NCI-H146 (cell line): ENCODE data around the gene RREB1.
A peak's percentile ranks its signal among the peaks of the same experiment; 100 is the strongest.

Source experiments
- DNase-seq: peaks from one replicate; lab custom pipeline; 2025; lab: John Stamatoyannopoulos, UW

The RREB1 gene, protein sequence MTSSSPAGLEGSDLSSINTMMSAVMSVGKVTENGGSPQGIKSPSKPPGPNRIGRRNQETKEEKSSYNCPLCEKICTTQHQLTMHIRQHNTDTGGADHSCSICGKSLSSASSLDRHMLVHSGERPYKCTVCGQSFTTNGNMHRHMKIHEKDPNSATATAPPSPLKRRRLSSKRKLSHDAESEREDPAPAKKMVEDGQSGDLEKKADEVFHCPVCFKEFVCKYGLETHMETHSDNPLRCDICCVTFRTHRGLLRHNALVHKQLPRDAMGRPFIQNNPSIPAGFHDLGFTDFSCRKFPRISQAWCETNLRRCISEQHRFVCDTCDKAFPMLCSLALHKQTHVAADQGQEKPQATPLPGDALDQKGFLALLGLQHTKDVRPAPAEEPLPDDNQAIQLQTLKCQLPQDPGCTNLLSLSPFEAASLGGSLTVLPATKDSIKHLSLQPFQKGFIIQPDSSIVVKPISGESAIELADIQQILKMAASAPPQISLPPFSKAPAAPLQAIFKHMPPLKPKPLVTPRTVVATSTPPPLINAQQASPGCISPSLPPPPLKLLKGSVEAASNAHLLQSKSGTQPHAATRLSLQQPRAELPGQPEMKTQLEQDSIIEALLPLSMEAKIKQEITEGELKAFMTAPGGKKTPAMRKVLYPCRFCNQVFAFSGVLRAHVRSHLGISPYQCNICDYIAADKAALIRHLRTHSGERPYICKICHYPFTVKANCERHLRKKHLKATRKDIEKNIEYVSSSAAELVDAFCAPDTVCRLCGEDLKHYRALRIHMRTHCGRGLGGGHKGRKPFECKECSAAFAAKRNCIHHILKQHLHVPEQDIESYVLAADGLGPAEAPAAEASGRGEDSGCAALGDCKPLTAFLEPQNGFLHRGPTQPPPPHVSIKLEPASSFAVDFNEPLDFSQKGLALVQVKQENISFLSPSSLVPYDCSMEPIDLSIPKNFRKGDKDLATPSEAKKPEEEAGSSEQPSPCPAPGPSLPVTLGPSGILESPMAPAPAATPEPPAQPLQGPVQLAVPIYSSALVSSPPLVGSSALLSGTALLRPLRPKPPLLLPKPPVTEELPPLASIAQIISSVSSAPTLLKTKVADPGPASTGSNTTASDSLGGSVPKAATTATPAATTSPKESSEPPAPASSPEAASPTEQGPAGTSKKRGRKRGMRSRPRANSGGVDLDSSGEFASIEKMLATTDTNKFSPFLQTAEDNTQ (N-terminal part only)

DNA sequence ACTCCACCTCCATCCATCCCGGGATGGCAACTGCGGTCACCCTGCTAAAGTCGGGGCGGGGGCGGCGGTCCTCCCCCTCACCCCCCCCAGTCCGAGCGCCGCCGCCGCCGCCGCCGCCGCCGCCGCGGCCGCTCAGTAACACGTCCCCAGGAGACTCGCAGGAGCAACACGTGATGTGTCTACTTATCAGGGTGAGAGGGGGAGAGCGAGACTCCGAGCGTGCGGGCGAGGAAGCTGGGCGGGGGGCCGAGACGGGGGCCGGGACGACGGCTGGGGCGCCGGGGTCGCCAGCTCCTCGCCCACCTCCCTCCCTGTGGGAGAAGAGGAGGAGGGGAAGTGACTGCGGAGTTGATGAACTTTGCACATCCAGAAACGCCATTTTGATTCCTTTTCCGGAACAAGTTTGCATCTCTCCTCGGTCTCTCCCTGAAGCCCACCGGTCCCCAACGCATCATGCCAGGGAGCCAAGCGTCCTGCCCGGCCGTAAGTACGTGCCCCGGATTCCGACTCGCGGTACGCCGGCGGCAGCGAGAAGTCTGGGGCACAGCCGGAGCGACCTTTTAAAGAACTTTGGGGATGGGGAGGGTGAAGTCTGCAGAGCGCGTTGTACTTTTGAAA lies at the start of gene RREB1:
Gene RREB1, plus strand, starts transcription at position 384 of the 618 bp plus-strand sequence. CDS start 73,951 bp downstream, outside the sequence.
- peak; percentile 56 for DNase-seq

DNA sequence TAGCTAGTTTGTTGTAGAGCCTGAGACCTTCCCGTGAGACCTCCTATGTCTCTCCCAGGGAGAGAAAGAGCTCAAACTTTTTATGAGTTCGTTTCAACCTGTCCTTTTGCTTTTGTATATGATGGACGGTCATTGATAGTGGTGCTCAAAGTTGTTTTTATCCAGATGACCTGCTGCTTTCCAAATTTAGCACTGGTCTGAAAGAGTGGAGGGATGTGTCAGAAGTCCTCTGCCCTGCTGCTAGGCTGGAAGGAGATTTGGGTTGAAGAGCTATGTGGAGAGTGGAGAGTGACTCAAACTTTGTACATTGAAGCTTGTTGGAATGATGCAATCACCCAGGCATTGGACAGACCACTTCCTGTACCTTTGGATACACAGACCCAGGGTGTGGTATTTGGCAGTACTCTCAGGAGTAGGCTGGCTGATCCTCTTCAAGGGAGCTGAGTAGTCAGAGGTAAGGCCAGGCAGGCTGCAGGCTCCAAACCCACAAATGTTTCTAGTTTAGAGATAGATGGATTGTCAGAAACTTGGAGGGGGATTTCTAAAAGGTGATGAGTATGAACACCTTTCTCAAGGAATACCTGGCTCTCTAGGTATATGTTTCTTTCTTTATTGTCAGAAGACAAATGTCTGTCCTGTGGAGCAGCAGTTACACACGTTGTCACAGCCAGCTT lies 49.4 kb upstream of the RREB1 start:
- DNase-seq: no peak

DNA sequence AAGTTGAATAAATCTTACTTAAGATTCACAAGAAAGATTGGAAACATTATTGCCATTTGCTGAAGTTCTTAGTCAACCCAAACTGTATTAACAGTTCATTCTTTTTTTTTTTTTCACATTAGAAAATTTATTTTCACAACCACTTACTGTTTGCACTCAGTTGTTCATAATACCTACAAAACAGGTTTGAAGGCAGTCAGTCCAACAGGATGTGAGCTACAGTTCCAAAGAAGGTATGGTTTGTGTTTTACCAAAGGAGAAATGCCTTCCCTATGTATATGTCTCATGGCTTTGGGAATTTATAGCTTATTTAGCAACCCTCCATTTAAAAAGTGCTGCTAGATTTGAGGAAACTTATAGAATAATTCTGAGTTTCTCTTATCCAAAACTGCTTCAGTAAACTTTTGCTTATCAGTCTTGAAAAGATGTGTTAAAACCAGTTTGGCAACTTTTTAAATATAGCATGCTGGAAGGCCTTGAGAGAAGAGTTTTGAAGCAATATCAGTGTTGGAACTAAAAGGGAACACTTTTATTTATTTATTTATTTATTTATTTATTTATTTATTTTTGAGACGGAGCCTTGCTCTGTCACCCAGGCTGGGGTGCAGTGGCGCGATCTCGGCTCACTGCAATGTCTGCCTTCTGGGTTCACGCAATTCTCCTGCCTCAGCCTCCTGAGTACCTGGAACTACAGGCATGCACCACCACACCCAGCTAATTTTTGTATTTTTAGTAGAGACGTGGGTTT lies 46.8 kb upstream of the RREB1 start:
- DNase-seq: no peak

DNA sequence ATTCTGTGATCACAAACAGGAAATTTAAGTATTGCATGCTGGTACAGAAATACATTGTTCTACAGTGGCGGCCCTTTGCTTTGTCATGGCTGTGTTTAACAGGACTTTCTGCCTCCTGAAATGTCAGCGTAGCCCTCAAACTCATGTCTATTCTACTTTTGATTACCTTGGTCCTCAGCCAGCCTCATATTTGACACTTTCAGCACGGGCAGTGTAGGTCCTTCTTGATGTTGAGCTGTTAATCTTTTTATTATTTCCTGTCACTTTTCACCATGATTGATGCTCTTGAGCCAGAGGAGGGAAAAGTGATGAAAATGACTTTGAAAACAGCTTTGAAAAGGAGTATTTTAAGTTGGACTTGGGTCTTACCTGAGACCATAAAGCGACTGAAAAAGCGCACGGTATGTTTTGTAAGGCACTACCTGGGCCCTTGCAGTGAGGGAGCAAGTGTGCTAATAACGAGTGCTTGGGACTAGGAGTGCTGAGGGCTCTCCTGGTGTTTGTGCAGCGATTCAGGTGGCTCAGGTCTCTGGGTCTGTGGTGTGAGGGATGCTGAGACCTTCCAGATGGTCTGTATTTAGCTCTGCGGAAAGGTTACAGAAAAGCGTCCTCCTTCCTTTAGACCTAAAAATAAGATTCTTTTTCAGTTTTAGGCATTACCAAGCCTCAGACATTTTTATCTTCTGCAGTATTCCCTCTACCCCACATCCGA lies 45.2 kb upstream of the RREB1 start:
- no peak for DNase-seq

DNA sequence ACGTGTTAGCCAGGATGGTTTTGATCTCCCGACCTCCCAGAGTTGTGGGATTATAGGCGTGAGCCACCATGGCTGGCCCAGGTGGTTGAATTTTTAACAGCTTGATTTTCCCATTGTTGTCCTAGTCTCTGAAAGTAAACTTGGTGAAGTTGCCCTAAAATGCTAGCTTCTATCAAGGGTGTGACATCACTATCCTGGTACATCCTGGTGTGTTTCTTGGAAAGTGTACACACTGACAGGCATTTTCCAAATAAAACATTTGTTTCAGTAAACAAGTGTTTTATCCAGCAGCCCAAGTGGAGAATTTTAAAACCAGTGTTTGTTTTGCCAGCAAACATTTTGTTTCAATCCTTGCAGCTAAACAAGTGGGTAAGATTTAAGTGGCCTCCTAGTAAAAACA lies 40.5 kb upstream of the RREB1 start:
- no peak for DNase-seq

DNA sequence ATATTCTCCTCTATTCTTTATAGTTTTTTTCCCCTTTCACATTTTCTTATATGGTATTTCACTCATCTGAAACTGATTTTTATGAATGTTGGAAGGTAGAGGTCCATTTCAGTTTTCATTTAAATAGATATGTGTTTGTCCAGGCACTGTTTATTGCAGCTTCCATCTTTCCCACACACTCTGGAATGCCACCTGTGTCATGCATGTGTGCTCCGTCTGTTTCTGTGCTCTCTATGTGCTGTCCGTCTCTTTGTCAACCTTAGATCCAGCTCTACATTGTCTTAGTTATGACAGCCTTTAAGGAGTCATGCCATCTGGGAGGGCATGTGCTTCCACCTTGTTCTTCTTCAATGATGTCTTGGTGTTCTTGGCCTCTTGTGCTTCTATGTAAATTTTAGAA lies 36.4 kb upstream of the RREB1 start:
- no peak for DNase-seq

DNA sequence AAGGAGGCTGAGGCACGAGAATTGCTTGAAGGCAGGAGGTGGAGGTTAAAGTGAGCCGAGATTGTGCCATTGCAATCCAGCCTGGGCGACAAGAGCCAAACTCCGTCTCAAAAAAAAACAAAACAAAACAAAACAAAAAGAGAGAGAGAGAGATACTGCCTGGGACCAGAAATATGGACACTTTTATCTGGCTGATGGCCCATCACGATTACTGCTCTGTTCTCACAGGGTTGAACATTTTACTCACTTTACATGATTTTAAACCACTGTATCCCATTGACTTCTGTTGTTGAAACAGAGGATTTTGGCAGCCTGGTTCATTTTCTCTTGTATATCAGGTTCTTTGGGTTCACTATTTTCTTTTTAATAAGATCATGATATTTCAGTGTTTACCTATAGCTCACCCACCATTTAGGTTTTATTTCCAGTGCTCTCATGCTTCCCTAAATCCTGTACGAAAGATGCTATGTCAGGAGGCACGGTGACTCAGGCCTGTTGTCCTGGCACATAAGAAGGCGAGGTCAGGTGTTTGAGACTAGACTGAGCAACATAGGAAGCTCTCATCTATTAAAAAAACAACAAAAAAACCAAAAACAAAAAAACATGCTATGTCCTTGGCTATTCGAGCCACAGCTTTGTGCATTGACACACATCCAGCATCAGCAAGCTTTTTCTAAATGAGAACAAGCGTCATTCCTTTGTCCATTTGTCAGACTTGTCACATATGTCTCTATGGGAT lies 34.5 kb upstream of the RREB1 start:
- DNase-seq: no peak

DNA sequence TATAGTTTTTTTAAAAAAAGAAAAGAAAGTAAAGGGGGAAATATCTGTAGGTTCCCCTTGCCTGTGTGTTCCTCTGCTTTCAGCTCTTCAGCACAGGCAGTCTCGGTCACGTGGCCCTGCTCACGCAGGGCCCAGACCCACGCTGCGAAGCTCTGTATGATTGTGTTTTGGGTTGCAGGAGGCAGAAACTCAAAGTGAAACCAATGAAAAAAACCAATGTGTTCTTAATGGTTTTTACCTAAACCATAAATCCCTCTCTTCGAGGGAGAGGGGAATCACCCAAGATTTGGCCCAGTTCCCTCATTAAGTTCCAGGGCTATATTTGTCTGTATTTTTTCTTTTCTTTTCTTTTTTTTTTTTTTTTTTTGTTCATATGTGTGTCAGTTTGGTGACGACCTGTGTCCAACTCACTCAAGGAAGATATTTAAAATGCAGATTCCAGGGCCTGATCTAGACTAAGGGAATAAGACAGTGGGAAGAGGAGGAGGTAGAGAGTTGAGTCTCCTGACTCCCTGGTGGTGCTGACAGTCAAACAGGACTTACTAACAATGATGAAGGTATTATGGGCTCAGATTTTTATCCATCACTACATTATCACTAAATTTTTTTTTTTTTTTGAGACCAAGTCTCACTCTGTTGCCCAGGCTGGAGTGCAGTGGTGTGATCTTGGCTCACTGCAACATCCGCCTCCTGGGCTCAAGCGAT lies 33.8 kb upstream of the RREB1 start:
- no peak for DNase-seq

DNA sequence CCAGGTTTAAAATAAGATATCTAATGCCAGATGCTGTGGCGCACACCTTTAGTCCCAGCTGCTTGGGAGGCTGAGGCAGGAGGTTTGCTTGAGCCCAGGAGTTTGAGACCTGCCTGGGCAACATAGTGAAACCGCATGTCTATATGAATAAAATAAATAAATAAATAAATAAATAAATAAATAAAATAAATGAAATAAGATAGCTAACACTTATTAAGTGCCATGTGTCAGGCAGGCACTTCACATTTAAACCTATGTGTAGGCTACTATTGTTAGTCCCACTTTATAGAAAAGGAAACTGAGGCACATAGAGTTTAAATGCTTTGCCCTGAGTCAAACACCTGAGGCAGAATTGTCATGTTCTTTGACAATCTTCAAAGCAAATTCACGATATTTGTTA lies 32.9 kb upstream of the RREB1 start:
- no peak for DNase-seq

DNA sequence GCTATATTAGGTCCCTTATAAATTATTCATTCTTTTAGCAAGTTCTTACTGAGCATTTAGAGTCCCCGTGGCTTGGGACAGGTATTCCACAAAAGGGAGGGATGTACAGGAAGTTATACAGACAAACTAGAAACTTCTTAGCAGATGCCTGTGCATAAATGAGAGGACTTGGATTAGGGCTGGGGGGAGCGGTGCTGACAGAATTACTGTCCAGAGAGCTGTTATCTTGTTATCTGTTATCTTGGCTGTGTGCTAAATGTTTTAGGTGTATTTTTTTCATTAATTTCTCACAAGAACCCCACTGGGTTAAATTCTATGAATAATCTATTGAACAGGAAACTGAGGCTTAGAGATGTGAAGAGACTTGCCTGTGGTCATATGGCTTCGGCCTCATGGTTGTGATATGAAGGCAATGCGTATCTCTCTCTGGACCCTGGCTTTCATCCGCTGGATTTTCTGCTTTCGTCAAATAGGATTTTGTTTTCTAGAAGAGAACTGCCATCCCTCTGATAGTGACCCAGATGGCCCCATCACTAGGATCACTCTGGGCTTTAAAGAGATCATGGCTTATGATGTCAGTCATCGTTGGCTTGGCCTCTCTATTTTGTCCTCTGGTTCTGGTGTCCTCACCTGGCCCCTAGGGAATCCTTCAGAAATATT lies 32.3 kb upstream of the RREB1 start:
- DNase-seq: no peak

DNA sequence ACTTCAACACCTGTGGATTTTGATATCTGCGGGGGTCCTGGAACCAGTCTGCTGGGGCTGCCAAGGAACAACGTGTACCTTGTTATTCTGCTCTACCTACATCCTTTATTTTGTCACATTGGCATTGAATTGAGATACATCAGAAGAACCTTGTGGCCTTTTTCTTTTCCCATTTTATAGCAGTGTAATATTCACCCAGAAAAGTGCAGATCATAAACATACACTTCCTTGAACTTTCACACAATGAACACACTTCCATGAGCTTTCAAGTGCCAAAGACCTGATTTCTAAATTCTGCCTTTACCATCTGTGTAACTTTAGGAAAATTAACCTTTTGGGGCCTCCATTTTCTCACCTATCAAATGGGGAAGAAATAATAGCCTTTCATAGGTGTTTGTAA lies 29.9 kb upstream of the RREB1 start:
- DNase-seq: no peak

DNA sequence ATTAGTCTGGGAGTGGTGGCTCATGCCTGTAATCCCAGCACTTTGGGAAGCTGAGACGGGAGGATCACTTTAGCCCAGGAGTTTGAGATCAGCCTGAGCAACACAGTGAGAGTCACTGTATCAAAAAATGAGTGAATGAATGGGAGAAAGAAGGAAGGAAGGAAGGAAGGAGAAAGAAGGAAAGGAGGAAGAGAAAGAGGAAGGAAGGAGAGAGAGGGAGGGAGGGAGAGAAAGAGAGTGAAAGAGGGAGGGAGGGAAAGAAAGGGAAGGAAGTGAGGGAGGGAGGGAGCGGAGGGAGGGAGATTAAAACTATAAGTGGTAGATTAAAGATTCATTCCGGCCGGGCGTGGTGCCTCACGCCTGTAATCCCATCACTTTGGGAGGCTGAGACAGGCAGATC lies 28.9 kb upstream of the RREB1 start:
- DNase-seq: no peak

DNA sequence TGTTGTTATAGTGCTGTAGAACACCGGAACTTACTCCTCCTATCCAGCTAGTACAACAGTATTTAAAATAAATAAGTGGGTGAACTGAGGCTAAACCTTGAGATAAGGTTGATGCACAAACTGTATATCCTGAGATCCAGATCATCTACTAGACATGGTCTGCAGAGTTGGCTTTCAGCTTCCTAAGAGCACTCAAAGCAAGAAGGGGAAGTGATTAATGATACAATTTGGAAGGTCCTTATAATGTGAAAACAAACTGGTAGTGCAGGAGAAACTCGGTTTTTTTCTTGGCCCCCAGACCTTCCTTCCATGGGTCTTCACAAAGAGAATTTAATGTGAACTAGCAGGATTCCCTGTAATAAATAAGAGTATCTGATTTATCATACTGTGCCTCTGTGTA lies 27.4 kb upstream of the RREB1 start:
- DNase-seq: no peak

DNA sequence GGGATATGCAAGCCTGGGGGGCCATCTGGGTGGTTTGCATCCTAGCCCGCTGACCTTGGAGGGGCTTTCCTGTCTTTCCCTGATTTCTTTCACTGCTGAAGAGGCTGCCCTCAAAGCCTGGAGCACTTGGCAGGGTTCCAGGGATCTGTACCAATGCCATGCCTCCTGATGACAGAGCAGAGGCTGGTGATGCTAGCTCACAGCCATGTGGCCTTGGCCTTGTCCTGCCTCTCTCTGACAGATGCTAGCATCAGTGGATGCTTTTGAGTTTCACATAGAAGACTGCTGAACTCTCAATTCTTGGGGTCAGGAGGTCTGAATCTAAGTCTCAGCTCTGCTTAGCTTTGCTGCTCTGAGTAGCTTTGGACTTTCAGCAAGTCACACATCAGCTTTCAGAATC lies 21.9 kb upstream of the RREB1 start:
- DNase-seq: peak; percentile 5

DNA sequence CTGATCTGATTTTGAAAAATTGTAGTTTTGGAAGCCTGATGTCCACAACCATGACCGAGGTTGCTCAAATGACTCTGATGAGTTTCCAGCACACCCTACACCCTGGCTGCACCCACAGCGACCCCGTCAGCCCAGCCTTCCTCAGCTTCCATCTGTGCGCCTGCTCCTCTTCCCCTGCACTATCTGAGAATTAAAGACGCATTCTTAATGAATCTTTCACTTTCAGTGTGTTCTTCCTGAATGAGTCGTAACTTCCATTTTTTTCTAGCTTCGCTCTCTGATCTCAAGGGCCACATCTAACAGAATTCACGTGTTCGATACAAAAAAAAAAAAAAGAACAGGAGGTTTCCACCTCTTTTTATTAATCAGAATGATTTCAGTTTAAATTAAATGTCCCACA lies 21.3 kb upstream of the RREB1 start:
- no peak for DNase-seq

DNA sequence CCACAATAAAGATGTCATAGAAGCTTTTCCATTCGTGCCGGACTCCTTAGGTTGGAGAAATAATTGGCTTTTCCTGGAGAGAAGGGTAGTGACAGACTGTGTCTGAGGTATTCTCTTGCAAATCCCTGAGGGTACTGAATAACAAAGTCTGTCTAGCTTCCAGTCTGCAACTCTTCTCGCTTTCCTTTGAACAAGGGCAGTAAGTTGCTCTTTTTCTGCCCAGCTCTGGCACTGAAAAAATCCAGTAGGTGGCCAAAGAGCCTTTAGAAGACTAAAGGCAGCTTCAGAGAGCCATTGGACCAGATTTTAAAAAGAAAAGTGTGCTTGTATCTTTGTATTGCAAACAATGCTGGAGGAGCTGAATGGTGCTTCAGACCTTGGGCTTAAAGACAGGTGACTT lies 20.7 kb upstream of the RREB1 start:
- no peak for DNase-seq

DNA sequence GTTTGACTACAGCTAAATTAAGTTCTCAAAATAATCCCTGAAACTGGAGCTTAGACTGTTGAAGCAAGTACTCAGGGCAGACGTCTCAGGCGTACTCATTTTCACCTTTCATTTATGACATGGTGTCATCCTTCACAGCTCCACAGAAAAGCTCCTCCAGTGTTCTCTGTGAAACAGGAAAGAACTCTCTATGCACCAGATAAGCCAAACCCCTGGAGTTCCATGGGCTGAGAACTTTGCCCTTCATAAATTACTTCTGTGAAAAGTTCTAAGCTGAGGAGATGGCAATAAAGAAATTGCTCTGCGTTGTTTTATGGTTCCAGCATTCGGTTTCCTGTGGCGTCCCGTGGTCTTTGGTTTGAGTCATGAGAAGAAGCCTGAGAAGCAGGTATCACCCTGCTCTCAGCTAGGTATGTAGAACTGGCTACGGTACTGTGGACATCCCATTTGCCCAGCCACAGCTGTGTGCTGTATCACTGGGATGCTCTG lies 20.2 kb upstream of the RREB1 start:
- no peak for DNase-seq
